ENCODE results near the gene EDNRB.
"Not testable (repeated sequence)": the region's sequence is repeated elsewhere in the genome, so short reads cannot be mapped to it uniquely, and the experiment has no call there.

The EDNRB gene

DNA sequence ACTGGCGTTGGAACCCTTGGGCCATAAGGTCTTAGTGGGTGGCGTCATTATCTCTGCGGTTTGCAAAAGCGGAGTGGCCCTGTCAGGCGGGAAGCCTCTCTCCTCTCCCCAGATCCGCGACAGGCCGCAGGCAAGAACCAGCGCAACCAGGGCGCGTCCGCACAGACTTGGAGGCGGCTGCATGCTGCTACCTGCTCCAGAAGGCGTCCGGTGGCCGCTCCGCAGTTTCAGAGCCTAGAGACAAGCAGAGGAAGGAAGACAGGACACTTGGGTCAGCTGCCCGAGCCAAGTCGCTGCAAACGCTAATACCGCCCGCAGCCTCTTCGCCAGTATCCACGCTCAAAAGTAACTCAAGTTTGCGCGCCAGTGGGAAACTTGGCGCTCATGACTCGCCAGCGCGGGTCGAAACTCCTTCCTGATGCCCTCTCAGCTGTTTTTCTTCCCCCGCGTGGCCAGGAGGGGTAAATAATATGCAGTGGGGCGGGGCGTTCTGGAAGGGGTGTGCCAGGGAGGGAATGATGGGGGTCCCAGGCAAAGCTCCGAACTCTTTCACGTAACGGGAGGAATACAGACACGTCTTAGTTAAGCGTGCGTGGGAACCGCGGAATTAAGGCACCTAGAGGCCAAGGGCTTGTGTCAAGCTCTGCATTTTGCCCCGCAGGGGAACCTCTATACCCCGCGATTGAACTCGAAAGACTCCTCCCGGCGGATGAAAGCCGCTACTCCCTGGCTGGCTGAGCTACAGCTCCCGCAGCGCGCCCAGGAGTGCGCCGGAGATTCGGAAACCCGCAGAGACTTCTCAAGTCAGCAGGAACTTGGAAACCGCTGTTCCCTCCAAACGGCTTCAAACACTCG is at the start of gene EDNRB:
Gene EDNRB, minus strand, starts transcription at position 441 of the 855 bp plus-strand sequence. Its CDS starts 258 bp downstream, at position 183.
- DNase-seq: peak; percentile 21

GRCh38 chr13:77966671-77967070 is 48.0 kb upstream of the EDNRB start:
- DNase-seq: no peak

GRCh38 chr13:77952737-77953136 is 34.1 kb upstream of the EDNRB start:
- DNase-seq: no peak

GRCh38 chr13:77952276-77952675 is 33.6 kb upstream of the EDNRB start:
- no peak for DNase-seq

GRCh38 chr13:77946522-77946921 is 27.9 kb upstream of the EDNRB start:
- no peak for DNase-seq

GRCh38 chr13:77935063-77935462 is 16.4 kb upstream of the EDNRB start:
- DNase-seq: not testable (repeated sequence)

- DNase-seq: no peak
These were observed 11.8 kb upstream of the EDNRB start for GRCh38 chr13:77930430-77930829.

GRCh38 chr13:77928909-77929308 is 10.3 kb upstream of the EDNRB start:
- DNase-seq: no peak

DNA sequence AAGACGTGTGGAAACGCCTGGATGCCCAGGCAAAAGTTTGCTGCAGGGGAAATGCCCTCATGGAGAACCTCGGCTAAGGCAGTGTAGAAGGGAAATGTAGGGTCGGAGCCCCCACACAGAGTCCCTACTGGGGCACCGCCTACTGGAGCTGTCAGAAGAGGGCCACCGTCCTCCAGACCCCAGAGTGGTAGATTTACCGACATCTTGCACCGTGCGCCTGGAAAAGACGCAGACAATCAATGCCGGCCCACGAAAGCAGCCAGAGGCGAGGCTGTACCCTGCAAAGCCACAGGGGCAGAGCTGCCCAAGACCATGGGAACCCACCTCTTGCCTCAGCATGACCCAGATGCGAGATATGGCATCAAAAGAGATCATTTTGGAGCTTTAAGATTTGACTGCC is 7.0 kb upstream of the EDNRB start:
- no peak for DNase-seq

GRCh38 chr13:77919921-77920294 is 1.3 kb upstream of the EDNRB start:
- DNase-seq: no peak

GRCh38 chr13:77919246-77919920 is 752 bp upstream of the EDNRB start:
- DNase-seq: peak; percentile 20

DNA sequence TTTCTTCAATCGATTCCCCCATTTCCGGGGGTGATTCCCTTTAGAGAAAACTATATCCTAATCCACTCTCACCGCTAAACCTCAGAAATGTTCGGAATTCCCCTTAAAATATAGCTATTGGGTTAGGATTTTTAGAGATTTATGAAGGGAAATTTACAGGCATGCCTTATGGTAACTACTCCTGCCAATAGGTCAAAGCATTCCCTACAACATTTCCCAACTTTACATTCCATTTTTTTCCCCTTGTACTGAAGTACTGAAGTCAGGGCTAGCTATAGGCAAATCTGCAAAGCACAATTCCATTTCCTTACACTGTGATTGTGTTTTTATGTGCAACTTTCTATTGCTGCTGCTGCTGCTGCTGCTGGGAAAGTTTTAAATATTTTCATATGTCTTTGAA is 2.1 kb downstream of the EDNRB start:
- DNase-seq: no peak

GRCh38 chr13:77915686-77916085 is 2.9 kb downstream of the EDNRB start:
- DNase-seq: no peak

DNA sequence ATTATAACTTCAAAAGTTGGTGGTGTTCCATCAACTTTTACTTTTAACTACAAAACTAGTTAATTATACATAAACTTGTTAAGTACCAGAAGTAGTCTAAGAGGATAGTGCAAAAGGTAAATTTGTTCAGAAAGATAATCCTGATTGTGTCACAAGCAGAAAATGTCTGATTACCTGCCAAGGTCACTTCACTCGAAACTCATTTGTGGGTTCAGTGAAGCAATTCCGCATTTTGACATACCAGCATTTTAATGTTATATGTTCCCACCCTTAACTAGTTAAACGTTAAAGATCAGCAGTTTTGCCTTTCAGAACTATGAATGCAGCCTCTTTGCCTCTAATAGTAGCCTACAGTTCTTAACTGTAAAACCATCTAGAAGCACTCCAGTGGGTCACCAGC is 5.6 kb downstream of the EDNRB start:
- DNase-seq: no peak

DNA sequence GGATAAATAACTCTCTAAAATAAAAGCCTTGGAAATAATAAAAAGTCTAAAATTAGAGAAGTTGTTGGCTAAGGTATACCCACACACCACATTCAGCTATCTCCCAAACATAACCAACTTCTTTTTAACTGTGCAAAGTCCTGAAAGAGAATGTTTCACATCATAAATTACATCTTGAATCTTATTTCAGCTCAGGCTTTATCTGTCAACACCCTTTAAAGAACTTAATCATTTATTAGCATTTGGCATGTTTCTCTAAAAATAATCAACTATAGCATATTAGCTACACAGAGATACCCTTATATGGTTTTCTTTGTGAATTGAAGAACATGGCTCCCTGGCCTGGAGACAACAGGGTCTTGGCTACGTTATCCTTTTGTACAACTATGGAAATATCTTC is 6.9 kb downstream of the EDNRB start:
- DNase-seq: no peak

GRCh38 chr13:77909827-77910226 is 8.8 kb downstream of the EDNRB start:
- DNase-seq: no peak

- DNase-seq: no peak
These were observed 10.1 kb downstream of the EDNRB start for GRCh38 chr13:77908531-77908930.

DNA sequence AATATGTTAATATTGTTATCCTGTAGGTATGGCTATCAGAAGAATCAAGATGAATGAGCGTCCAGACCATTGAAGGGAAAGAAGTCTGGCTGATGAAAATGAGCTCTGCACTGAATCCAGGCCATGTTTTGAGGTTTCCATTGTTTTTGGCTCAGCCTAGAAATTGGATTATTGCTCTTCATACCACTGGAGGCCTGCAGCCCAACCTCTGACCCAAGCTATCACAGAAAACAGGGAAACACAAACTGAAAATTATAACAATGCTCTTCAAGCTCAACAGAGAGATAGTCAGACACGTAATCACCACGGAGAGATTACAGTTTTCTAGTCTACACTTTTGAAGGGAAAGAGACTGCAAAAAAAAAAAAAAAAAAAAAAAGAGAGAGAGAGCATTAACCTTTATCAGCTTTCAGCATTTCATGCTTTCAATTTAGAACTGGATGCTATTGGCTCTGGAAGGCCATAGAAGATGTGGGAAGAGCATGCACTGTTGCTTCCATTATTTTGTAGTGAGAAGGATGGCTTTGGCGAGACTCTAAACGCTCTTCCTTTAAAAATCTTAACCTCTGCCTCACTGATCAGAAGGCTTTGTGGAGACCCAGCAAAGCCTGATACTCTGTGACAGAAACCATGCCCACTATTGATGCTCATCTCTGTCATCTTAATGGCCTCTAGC is 10.8 kb downstream of the EDNRB start:
- no peak for DNase-seq

DNA sequence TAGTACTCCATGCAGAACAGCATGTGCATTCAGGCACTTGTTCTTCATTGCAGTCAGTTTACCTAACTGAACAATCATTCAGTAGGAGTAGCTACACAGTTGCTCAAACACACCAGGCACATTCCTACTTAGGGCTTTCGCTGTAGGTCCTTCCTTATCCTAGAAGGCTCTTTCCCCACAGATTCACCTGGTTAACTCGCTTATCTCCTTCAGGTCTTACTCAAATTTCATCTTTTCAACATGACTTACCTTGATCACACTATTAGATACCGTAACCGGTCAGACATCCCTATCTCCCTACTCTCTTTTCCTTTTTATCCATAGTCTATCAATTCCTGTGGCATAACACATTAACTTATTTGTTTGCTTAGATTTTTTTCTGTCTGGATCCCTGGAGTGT is 14.6 kb downstream of the EDNRB start:
- no peak for DNase-seq

DNA sequence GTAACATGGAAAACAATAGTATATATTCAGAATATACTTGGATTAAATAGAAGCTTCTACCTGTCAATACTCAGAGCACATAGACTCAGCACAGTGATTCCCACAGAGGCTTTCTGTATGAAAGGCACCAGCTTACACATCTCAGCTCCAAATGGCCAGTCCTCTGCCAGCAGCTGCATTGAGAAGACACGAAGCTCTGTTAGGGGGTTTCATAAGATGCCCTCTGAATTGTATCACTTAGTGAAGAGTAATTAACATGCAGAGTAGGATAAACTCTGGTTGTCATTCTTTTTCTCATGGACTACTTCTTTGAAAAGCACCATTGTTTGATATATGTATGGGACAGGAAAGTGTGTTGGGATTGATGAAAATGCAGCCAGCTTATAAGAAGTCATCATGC is 15.2 kb downstream of the EDNRB start:
- no peak for DNase-seq

DNA sequence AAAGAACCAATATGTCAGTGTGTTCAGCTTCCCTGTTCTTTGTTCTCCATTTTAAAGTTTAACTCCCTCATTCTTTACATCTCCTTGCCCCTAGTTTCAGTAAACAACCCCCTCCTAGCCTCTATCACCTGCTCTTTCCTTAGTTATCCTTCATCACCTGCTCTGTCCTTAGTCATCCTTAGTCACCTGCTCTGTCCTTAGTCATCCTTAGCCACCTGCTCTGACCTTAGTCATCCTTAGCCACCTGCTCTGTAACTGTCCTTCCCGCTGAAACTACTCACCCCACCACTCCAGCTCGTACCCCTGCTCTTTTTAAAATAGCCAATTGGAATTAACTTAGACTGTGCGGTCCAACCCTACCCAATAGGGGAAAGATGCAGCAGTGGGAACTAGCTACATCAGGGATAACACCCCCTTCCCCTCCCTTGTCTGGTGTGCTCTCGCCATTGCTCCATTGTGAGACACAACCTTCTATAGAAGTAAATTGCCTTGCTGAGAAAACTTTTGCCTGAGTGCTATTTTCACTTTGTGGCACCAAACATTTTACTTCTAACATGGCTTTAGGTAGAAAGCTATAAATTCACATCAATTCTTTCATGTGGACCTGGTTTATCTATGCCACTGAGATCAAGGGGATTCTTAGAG is 16.2 kb downstream of the EDNRB start:
- DNase-seq: no peak

- DNase-seq: no peak
These were observed 20.5 kb downstream of the EDNRB start for GRCh38 chr13:77898097-77898496.

DNA sequence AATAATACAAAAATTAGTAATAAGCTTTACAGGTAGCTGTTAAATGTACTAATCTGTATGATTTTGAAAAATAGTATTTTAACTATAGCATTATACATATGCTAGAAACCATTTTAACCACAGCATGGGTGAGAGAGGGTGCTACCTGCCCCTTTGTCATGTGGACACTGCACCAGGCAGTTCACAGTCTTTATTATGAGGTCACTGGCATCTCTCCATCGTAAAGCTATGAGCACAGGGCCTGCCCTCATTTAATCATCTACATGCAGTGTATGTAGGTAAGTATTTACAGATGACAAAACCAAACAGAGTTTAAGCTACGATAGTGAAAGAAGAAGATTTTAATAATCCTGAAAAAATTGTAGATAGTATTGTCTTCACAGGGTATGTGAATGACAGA is 21.7 kb downstream of the EDNRB start:
- no peak for DNase-seq

Data from COR-L47 (cell line).